Activated T-cell treated with anti-CD3 and anti-CD28 coated beads, Interleukin-2, amount 50 U/mL, for 4 hours (primary cell): ENCODE data around the gene USP7. TPM values are rescaled to one million over a fixed set of nuclear protein-coding genes. Genes with fewer than 3 reads are reported as not detected.
"Not testable (repeated sequence)": the region's sequence is repeated elsewhere in the genome, so short reads cannot be mapped to it uniquely, and the experiment has no call there.

Experiments
- ATAC-seq, 2 donors: fragments of 200-7000 bp; cut with Tn5 transposase; one replicate each; pipeline ENCODE4 v1.10.0; 2021
- DNase-seq: peaks from one replicate; pipeline ENCODE4 v3.0.0-alpha.2; 2020
- H3K27me3 Mint-ChIP-seq: one replicate; pipeline ENCODE4 v1.8.0; 2021; ENCODE audit warnings: low read depth, mixed read lengths
- H3K36me3 Mint-ChIP-seq: one replicate; pipeline ENCODE4 v1.8.0; 2022; ENCODE audit warnings: mixed read lengths; ENCODE audit not compliant: insufficient read depth
- H3K4me1 Mint-ChIP-seq: one replicate; pipeline ENCODE4 v1.8.0; 2021; ENCODE audit warnings: low read depth, mixed read lengths
- H3K4me3 Mint-ChIP-seq: one replicate; pipeline ENCODE4 v1.8.0; 2021; ENCODE audit warnings: mild to moderate bottlenecking, moderate library complexity, mixed read lengths
- H3K9me3 Mint-ChIP-seq: one replicate; pipeline ENCODE4 v1.8.0; 2021; ENCODE audit warnings: mixed read lengths
- total RNA-seq, 3 donors: library from RNA; stranded (reverse); gene quantifications; one replicate each; pipeline ENCODE4 v1.2.1, GENCODE V29; 2021

USP7 gene
- total RNA-seq, 3 donors from 2014 or later: 189 to 210 (median 196) TPM

- peaks cover 9% of the 10 kb centered on the region for H3K27me3 Mint-ChIP-seq
- peaks cover 18% of the 10 kb centered on the region for H3K4me1 Mint-ChIP-seq
- ATAC-seq: peak; percentile 10 to 26
- DNase-seq: no peak
- no peaks in the 10 kb centered on the region for H3K9me3 Mint-ChIP-seq
- H3K4me3 Mint-ChIP-seq: no peak overlapping the region
- peaks cover 7% of the 10 kb centered on the region for H3K36me3 Mint-ChIP-seq
Observed at GRCh38 chr16:8885674-8886592, 77.8 kb downstream of the USP7 start.

- DNase-seq: no peak
- Mint-ChIP-seq H3K9me3 (no peaks in the 10 kb centered on the region), H3K4me1 (peaks cover 18% of the 10 kb centered on the region), H3K4me3 (no peak overlapping the region), H3K36me3 (no peaks in the 10 kb centered on the region), H3K27me3 (peaks cover 9% of the 10 kb centered on the region)
- ATAC-seq: no peak
Observed at GRCh38 chr16:8882725-8883377, 80.9 kb downstream of the USP7 start.

GRCh38 chr16:8882041-8882617 is 81.6 kb downstream of the USP7 start, which contains the start of gene LITAFD:
LITAFD (plus strand) TSS chr16:8882351; CDS start chr16:8884356, 2,005 bp downstream.
- H3K27me3 Mint-ChIP-seq: peaks cover 9% of the 10 kb centered on the region

GRCh38 chr16:8880839-8881510 is 82.7 kb downstream of the USP7 start:
- H3K4me3 Mint-ChIP-seq: no peak overlapping the region
- no peaks in the 10 kb centered on the region for H3K36me3 Mint-ChIP-seq
- DNase-seq: no peak
- H3K27me3 Mint-ChIP-seq: peaks cover 9% of the 10 kb centered on the region
- peaks cover 10% of the 10 kb centered on the region for H3K4me1 Mint-ChIP-seq
- H3K9me3 Mint-ChIP-seq: no peaks in the 10 kb centered on the region
- no peak for ATAC-seq

More at GRCh38 chr16:8882041-8882617, 81.6 kb downstream of the USP7 start, which contains the start of gene LITAFD:
- ATAC-seq (no peak), DNase-seq (no peak)
- Mint-ChIP-seq H3K36me3 (no peaks in the 10 kb centered on the region), H3K4me1 (peaks cover 15% of the 10 kb centered on the region), H3K4me3 (no peak within 1 kb of the TSS), H3K9me3 (no peaks in the 10 kb centered on the region)

- Mint-ChIP-seq H3K36me3 (no peaks in the 10 kb centered on the region), H3K27me3 (peaks cover 5% of the 10 kb centered on the region), H3K4me1 (peaks cover 12% of the 10 kb centered on the region), H3K4me3 (no peak overlapping the region), H3K9me3 (no peaks in the 10 kb centered on the region)
- ATAC-seq: no peak
- no peak for DNase-seq
Observed at GRCh38 chr16:8878523-8878911, 85.2 kb downstream of the USP7 start.

- Mint-ChIP-seq H3K27me3 (no peaks in the 10 kb centered on the region), H3K4me3 (no peak overlapping the region), H3K9me3 (no peaks in the 10 kb centered on the region), H3K36me3 (no peaks in the 10 kb centered on the region), H3K4me1 (peaks cover 12% of the 10 kb centered on the region)
- DNase-seq (no peak), ATAC-seq (no peak)
Observed at GRCh38 chr16:8877894-8878522, 85.7 kb downstream of the USP7 start.

GRCh38 chr16:8875317-8875716 is 88.4 kb downstream of the USP7 start:
- H3K36me3 Mint-ChIP-seq, DNase-seq, H3K9me3 Mint-ChIP-seq, ATAC-seq, H3K27me3 Mint-ChIP-seq, H3K4me3 Mint-ChIP-seq: not testable (repeated sequence)
- peaks cover 21% of the 10 kb centered on the region for H3K4me1 Mint-ChIP-seq

- H3K36me3 Mint-ChIP-seq: no peaks in the 10 kb centered on the region
- no peaks in the 10 kb centered on the region for H3K9me3 Mint-ChIP-seq
- H3K27me3 Mint-ChIP-seq: no peaks in the 10 kb centered on the region
- DNase-seq: no peak
- no peak for ATAC-seq
- H3K4me3 Mint-ChIP-seq: no peak overlapping the region
- peaks cover 24% of the 10 kb centered on the region for H3K4me1 Mint-ChIP-seq
Observed at GRCh38 chr16:8874388-8874787, 89.3 kb downstream of the USP7 start.

- H3K36me3 Mint-ChIP-seq: not testable (repeated sequence)
Observed at GRCh38 chr16:8873866-8874195, 89.9 kb downstream of the USP7 start.

GRCh38 chr16:8872967-8873865 is 90.5 kb downstream of the USP7 start:
- DNase-seq (no peak), ATAC-seq (no peak)
- peaks cover 23% of the 10 kb centered on the region for H3K4me1 Mint-ChIP-seq
- no peaks in the 10 kb centered on the region for H3K9me3 Mint-ChIP-seq
- H3K4me3 Mint-ChIP-seq: no peak overlapping the region
- H3K36me3 Mint-ChIP-seq: no peaks in the 10 kb centered on the region
- no peaks in the 10 kb centered on the region for H3K27me3 Mint-ChIP-seq

More at GRCh38 chr16:8873866-8874195, 89.9 kb downstream of the USP7 start:
- not testable (repeated sequence) for H3K27me3 Mint-ChIP-seq, ATAC-seq, H3K9me3 Mint-ChIP-seq, H3K4me3 Mint-ChIP-seq, DNase-seq
- H3K4me1 Mint-ChIP-seq: peaks cover 27% of the 10 kb centered on the region

- ATAC-seq: no peak
- no peak for DNase-seq
- no peaks in the 10 kb centered on the region for H3K27me3 Mint-ChIP-seq
- peaks cover 34% of the 10 kb centered on the region for H3K4me1 Mint-ChIP-seq
- no peaks in the 10 kb centered on the region for H3K36me3 Mint-ChIP-seq
- no peak overlapping the region for H3K4me3 Mint-ChIP-seq
- H3K9me3 Mint-ChIP-seq: no peaks in the 10 kb centered on the region
Observed at GRCh38 chr16:8872071-8872470, 91.6 kb downstream of the USP7 start.

- peak overlapping the region; percentile 24 for H3K4me3 Mint-ChIP-seq
- H3K36me3 Mint-ChIP-seq, H3K9me3 Mint-ChIP-seq, H3K27me3 Mint-ChIP-seq, ATAC-seq, DNase-seq: not testable (repeated sequence)
- peaks cover 48% of the 10 kb centered on the region for H3K4me1 Mint-ChIP-seq
Observed at GRCh38 chr16:8869988-8870241, 93.8 kb downstream of the USP7 start.

- Mint-ChIP-seq H3K27me3 (no peaks in the 10 kb centered on the region), H3K36me3 (no peaks in the 10 kb centered on the region), H3K9me3 (no peaks in the 10 kb centered on the region), H3K4me3 (peak overlapping the region; percentile 84), H3K4me1 (peaks cover 46% of the 10 kb centered on the region)
- DNase-seq (no peak), ATAC-seq (no peak)
Observed at GRCh38 chr16:8869212-8869987, 94.3 kb downstream of the USP7 start.
